DMS153 treated with DMSO at 0.1 percent for 48 hours (cell line): ENCODE measurements around the gene IL1RAPL1.

ENCODE experiments used
- DNase-seq: peaks from one replicate; lab custom pipeline; 2025; ENCODE audit not compliant: unreplicated experiment; lab: John Stamatoyannopoulos, UW

The IL1RAPL1 gene

GRCh38 chrX:28960063-28960462, 372.8 kb downstream of the IL1RAPL1 start:
- no peak for DNase-seq

DNA sequence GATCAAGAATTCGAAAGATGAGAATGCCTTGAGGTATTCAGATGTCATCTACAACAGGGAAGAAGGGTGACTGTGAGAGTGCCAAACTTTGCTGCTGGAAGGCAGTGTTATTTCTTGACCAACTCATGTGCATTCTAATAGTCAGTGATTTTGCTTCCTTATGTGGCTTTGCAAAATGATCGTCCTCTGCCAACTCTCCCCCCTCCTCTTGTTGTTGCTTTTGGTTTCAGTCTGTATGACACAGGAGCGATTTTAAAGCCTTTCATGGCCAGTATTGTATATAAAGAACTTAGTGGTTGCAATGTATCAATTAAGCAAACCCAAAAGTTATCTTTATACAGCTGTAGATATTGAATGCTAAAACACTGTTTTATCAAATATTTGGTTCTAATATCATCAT, 379.1 kb downstream of the IL1RAPL1 start:
- DNase-seq = no peak

DNA sequence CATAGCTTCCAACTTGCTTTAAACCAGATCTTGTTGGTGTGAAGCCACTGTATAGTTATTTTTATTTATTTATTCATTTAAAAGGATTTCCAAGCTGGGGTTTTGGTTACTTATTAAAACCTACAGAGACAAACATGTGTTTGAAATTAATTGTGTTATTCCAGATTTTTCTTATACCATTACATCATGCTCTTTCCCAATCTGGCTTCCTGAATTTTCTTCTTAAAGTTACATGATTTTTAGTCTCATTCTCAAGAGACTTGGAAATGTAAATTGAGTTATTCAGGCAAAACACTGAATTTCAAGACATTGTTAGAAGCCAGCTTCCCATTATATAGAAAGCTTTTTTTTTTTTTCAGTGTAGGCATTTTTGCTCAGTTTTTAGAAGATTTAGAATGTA, 381.9 kb downstream of the IL1RAPL1 start:
- DNase-seq = no peak

DNA sequence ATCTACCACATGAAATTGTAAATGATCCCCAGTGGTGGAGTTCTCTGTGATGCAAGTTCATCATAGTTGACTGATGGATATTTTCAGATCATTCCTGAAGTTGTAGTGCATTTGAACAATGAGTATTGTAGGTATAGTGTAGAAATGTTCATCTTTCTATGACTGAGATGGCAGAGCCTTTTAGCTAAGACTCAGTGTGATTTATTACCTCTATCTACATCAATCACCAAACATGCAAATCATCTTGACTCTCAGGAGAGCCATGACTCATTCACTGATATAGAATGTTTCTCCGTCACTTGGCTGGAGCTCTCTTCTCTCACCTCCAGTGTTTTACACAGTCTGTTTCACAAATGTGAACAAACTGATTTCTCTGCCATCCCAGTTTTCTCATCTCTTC, 392.6 kb downstream of the IL1RAPL1 start:
- no peak for DNase-seq

- DNase-seq = no peak
These were observed 394.7 kb downstream of the IL1RAPL1 start for GRCh38 chrX:28981952-28982351.

DNA sequence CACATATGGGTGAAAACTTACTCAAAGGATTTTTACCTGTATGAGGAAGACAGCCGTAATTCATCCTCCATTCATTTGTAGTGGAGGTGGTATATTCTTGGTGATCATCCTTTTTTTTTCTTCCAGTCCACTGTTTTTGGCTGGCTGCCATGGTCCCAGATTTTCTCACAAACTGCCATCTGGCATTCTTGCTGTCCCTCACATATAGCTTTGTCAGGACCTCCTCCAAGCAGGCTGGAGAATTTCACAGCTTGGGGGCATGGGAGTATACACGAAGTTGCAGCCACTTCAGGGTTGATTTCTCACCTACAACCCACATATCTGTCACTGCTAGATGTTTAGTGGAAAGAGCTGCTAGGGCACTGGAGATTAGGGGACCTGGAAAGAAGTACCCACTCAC, 401.0 kb downstream of the IL1RAPL1 start:
- no peak for DNase-seq

GRCh38 chrX:28997706-28998463, 410.6 kb downstream of the IL1RAPL1 start:
- DNase-seq = no peak

DNA sequence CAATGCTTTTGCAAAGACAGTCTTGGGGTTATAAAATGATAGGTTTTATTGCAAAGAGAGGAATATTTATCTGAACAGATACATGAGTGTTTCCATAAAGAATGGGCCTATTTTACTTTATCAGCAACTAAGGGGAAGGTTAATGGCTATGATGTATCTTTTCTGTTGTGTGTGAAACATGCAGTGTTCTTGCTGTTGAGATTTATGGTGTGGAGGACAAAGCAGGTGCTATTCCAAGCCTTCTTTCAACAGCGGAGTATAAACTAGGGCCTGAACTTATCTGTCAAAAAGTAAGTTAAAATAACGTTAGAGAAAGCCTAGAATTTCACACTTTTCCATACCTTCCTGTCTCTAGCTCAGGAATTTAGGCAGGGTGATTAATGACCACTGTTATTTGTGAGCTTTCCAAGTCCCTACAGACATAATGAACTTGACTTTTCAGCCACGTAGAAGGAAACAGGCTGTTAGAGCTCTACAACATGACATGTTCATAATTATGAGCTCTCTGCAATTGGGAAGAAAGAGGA, 411.4 kb downstream of the IL1RAPL1 start:
- DNase-seq = no peak

GRCh38 chrX:29012867-29013266, 425.6 kb downstream of the IL1RAPL1 start:
- no peak for DNase-seq

GRCh38 chrX:29023207-29023606, 436.0 kb downstream of the IL1RAPL1 start:
- DNase-seq = no peak

DNA sequence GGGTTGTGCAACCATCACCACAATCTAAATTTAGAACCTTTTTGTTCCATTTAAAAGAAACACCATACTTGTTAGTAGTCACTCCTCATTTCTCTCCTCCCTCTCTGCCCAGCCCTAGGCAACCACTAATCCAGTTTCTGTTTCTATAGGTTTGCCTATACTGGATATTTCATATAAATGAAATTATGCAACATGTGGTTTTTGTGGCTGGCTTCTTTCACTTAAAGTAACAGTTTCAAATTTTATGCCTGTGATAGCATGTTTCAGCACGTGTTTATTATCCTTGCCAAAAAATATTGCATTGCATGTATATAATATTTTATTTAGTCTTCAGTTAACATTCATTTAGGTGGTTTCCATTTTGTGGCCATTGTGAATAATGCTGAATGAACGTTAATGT, 437.6 kb downstream of the IL1RAPL1 start:
- DNase-seq = no peak

DNA sequence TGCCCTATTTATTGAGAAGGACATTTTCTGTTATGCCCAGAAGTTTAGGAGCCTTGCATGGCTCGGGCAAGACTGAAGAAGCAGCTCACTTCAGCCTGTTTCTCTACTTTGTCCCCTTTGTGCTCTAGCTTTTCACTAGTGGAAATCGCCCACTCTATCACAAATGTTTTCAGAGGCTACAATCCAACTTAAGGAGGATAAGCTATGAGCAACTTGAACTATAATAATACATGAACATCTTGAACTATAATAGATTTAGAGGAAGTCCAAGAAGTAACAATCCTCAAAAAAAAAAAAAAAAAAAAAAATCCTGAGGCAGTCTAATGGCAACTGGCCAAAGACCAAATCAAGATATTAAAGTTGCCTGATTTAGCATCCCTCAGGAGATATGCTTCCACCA, 452.3 kb downstream of the IL1RAPL1 start:
- DNase-seq = no peak

- DNase-seq = no peak
These were observed 452.9 kb downstream of the IL1RAPL1 start for GRCh38 chrX:29040160-29040559.

DNA sequence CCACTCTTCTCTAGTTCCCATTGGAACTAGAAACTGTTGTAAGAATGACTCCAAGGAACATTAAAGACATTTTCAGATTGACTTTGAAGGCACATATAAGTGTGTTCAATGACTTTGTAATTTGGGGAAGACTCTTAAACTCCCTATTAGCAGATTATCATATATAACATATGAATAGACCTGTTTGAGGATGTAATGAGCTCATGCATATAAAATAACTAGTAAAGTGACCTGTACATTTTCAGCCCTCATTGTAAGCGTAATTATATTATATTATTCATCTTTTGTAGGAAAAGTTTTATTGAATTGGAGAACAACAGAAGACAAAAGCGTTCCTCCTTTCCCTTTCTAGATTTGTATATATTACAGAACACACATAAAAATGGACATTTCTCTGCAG, 455.1 kb downstream of the IL1RAPL1 start:
- DNase-seq = no peak

DNA sequence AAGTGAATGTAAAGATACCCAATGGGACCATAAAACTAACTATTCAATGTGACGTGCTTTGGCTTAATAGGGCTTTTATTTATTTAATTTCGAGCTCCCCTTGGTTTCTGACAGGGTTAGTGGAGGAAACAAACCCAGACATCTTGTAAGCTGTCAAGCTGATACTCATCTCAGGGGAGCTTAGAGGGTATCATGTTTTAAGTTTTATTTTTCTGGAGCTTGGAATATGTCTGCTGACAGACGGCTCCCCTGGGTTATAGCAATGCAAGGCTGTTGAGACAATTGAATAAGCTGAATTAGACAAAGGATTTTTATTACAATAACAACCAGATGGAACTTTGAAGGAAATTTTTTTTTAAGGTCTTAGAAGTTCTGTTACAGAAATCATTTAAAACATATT, 456.5 kb downstream of the IL1RAPL1 start:
- no peak for DNase-seq

DNA sequence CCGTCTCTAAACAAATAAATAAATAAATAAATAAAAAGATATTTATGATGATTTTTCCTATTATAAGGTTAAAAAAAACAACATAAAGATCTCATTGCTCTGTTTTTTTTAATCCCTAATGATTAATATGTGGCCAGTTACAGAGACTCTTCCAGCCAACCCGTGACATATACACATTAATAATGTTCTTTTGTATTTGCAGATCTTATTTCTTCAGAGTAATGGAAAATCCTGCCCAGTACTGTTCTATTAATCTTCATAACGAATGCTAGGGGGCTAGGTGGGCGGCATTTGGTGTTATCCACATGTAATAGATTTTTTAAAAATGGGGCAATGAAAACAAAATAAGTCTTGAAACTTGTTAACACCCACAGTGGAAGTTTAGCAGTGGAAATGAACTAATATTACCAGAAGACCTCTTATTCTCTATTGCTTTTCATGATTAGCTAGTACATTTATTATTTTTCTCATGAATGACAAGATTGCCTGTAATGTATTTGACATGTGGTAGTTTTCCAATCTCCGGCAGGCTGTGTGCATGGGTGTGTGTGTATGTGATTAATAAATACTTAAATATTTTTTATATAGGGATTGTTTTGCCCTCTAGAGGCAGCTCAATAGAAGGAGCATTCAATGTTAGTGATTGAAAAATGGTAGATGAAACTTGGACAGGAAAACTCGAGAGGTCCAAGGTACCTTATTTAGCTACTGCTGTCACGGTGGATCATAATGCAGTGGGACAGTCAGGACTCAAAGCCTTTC, 457.4 kb downstream of the IL1RAPL1 start:
- no peak for DNase-seq

DNA sequence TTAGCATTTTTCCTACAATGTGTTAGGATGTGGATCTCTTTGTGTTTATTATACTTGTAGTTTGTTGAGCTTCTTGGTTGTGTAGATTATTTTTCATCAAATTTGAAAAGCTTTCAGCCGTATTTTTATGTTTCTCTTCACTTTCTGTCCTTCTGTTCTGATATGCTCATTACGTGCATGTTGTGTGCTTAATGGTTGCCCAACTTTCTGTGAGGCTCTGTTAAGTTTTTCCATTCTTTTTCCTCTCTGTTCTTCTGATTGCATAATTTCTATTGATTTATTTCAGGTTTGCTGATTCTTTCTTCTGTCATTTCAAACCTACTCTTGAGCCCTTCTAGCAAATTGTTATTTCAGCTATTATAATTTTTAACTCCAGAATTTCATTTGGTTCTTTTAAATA, 478.2 kb downstream of the IL1RAPL1 start:
- DNase-seq = no peak

GRCh38 chrX:29066516-29066915, 479.3 kb downstream of the IL1RAPL1 start:
- DNase-seq = no peak

DNA sequence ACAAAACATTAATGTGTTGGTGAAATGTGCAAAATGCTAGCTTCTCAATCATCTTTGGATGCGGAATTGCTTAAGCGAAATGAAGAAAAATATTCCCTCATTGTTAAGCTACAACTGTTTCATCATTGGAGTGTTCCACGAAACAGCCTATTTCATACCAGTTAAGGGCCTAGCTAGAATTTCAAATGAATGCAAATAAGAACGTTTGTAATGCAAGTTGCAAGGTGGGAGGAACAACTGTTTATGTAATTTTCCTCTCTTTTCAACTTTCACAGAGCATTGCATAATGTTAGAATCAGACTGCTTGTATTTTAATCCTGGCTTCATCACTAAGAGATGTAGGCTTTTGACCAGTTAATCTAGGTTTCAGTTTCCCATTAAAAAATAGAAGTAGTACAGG, 480.1 kb downstream of the IL1RAPL1 start:
- DNase-seq = no peak

DNA sequence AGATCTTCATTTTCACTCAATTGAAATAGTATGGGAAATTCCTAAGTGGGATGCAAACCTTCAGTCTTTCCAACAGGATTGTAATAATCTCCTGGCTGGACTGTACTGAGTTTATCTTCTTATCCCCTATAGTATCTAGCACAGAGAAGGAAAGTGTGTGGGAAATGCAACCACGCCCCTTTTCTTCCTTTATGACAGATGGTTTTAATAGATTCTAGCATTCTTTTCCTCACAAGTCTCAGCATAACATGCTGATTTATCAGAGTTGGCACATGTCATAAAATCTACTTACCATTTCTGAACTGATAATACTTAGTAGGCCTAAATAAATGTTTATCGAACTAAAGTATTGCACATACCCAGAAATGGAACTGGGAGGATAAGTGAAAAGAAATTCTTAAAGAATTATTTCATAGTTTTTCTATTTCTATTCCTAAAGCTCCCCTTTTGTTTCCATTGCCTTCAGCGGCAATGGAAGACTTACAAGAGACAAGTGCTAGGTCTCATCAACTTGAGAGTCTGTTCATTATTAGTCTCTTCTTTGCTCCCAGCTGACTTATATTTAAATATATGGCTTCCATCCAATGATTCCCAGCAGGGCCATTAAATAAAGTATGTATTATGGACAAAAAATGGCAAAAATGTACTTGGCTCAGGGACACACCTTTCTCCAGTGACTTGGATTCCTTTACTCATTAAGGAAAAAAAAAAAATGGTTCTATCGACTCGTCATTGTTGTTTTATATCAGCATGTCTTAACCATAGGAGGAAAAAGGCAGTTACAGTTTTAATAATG, 484.5 kb downstream of the IL1RAPL1 start:
- DNase-seq = no peak

GRCh38 chrX:29082558-29082957, 495.3 kb downstream of the IL1RAPL1 start:
- no peak for DNase-seq

DNA sequence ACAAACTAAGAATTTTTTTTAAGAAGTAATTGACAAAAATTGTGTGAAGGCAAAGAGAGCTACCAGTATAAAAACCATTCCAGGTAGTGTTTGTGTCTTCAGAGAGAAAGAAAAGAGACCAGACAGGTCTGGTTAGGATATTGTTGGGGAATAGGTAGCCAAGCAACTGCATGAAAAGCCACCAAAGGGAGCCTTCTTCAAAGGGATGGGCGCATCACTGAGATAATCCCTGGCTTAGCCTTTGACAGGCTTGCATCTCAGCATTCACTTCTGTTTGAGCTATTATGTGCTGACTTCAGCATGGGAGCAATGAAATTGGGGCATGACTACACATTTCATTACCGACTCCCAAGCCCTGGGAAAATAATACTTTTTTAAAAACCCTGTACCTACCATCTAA, 496.6 kb downstream of the IL1RAPL1 start:
- DNase-seq = no peak
